SK-N-SH (cell line): ENCODE results near the gene GATA2. TPM values are rescaled to one million over a fixed set of nuclear protein-coding genes. Genes with fewer than 3 reads are reported as not detected.

Experiments used
- CTCF ChIA-PET: fragments of 300-600, 350-600 bp; formaldehyde crosslinking; extraction: SDS; loops from one replicate; lab custom pipeline; 2021; lab: Yijun Ruan, JAX
- POLR2A ChIA-PET: fragments of 350-600 bp; sonication (Branson Sonifier 250); formaldehyde crosslinking; extraction: SDS; loops from one replicate; lab custom pipeline; 2020; ENCODE audit warnings: antibody characterized with exemption, inconsistent platforms; lab: Yijun Ruan, JAX
- DNase-seq: peaks from one replicate; pipeline ENCODE4 v3.0.0; 2012
- H2AFZ ChIP-seq: fragments of 200-600 bp; sonication (generic); 2 replicates; pipeline ENCODE4 v1.8.1; 2016; ENCODE audit warnings: antibody characterized with exemption, mild to moderate bottlenecking, low read depth
- H3F3A ChIP-seq: fragments of 200-600 bp; sonication (generic); replicated peaks from 2 replicates; pipeline ENCODE3; 2016; ENCODE audit warnings: antibody characterized with exemption, mild to moderate bottlenecking; ENCODE audit not compliant: insufficient read depth
- H3K27ac ChIP-seq, 2 experiments: fragments of 200-500 bp in 1 of 2; fragments of 200-600 bp in 1 of 2; sonication (Bioruptor generic) in 1 of 2; sonication (generic), shearing (Covaris generic) in 1 of 2; 2 replicates each; pipeline versions ENCODE4 v1.5.1 to v1.6.1; 2014 to 2016; ENCODE audit warnings: low read depth in 2 of 2, inconsistent platforms in 1 of 2, low read length in 1 of 2, mild to moderate bottlenecking in 1 of 2, mixed read lengths in 1 of 2
- H3K27me3 ChIP-seq: fragments of 200-600 bp; sonication (generic), shearing (Covaris generic); 2 replicates; pipeline ENCODE4 v1.6.1; 2016; ENCODE audit warnings: mixed run types; ENCODE audit not compliant: insufficient read depth
- H3K36me3 ChIP-seq, 2 experiments: fragments of 200-500 bp in 1 of 2; fragments of 200-600 bp in 1 of 2; sonication (Bioruptor generic) in 1 of 2; sonication (generic) in 1 of 2; replicated peaks in 1 of 2; 2 replicates each; pipeline versions ENCODE3 to v1.5.1; 2014 to 2016; ENCODE audit warnings: low read length in 1 of 2, mild to moderate bottlenecking in 1 of 2; ENCODE audit not compliant: insufficient read depth in 2 of 2, control insufficient read depth in 1 of 2
- H3K4me1 ChIP-seq, 2 experiments: fragments of 200-500 bp in 1 of 2; fragments of 200-600 bp in 1 of 2; sonication (Bioruptor generic) in 1 of 2; sonication (generic), shearing (Covaris generic) in 1 of 2; 2 replicates each; pipeline versions ENCODE4 v1.5.1 to v1.6.1; 2014 to 2016; ENCODE audit warnings: low read depth in 1 of 2, low read length in 1 of 2, mixed run types in 1 of 2; ENCODE audit not compliant: insufficient read depth in 2 of 2, control insufficient read depth in 1 of 2
- H3K4me2 ChIP-seq: fragments of 200-600 bp; sonication (generic), shearing (Covaris generic); 2 replicates; pipeline ENCODE4 v1.6.1; 2017; ENCODE audit warnings: mixed run types
- H3K4me3 ChIP-seq, 2 experiments: fragments of 200-500 bp in 1 of 2; fragments of 200-600 bp in 1 of 2; sonication (Bioruptor generic) in 1 of 2; sonication (generic), shearing (Covaris generic) in 1 of 2; 2 replicates each; pipeline versions ENCODE4 v1.5.1 to v1.8.1; 2014 to 2016; ENCODE audit warnings: low read depth in 2 of 2, inconsistent platforms in 1 of 2, low read length in 1 of 2, mild to moderate bottlenecking in 1 of 2, mixed read lengths in 1 of 2, moderate library complexity in 1 of 2
- H3K79me2 ChIP-seq: fragments of 200-600 bp; sonication (generic); 2 replicates; pipeline ENCODE4 v1.8.1; 2017; ENCODE audit warnings: mild to moderate bottlenecking; ENCODE audit not compliant: insufficient read depth
- H3K9ac ChIP-seq: fragments of 200-600 bp; sonication (generic); 2 replicates; pipeline ENCODE4 v1.6.1; 2017; ENCODE audit warnings: mixed run types
- H3K9me2 ChIP-seq: fragments of 200-600 bp; sonication (generic); 2 replicates; pipeline ENCODE4 v1.6.1; 2017; ENCODE audit warnings: mixed run types
- H3K9me3 ChIP-seq: fragments of 200-600 bp; sonication (generic); 2 replicates; pipeline ENCODE4 v1.6.1; 2017; ENCODE audit warnings: mixed run types, mild to moderate bottlenecking, moderate library complexity
- H4K20me1 ChIP-seq: fragments of 200-600 bp; sonication (generic); 2 replicates; pipeline ENCODE4 v1.6.1; 2017; ENCODE audit warnings: mild to moderate bottlenecking, mixed run types; ENCODE audit not compliant: insufficient read depth
- EP300 ChIP-seq, 2 experiments: IDR thresholded peaks; 2 replicates each; pipeline versions ENCODE4 v1.4.0 to v1.6.1; 2012; ENCODE audit warnings: borderline replicate concordance in 1 of 2, low read depth in 1 of 2, low read length in 1 of 2
- EZH2phosphoT487 ChIP-seq: fragments of 200-600 bp; sonication (generic); IDR thresholded peaks from 2 replicates; pipeline ENCODE4 v1.6.1; 2017; ENCODE audit warnings: low read depth, mixed run types, mild to moderate bottlenecking, antibody characterized with exemption, moderate library complexity, borderline replicate concordance
- FOSL2 ChIP-seq: IDR thresholded peaks from 2 replicates; pipeline ENCODE4 v1.4.0; 2012; ENCODE audit warnings: low read depth, mild to moderate bottlenecking, moderate library complexity, borderline replicate concordance
- FOXM1 ChIP-seq: IDR thresholded peaks from 2 replicates; pipeline ENCODE4 v1.4.0; 2012; ENCODE audit warnings: low read depth, mild to moderate bottlenecking
- MEF2A ChIP-seq: IDR thresholded peaks from 2 replicates; pipeline ENCODE4 v1.4.0; 2012; ENCODE audit warnings: low read depth, borderline replicate concordance
- NFIC ChIP-seq: IDR thresholded peaks from 2 replicates; pipeline ENCODE4 v1.4.0; 2012; ENCODE audit warnings: borderline replicate concordance
- NRF1 ChIP-seq: IDR thresholded peaks from 2 replicates; pipeline ENCODE4 v1.6.1; 2012; ENCODE audit warnings: low read depth, mild to moderate bottlenecking, low read length
- POLR2AphosphoS5 ChIP-seq: IDR thresholded peaks from 2 replicates; pipeline ENCODE4 v1.6.1; 2012; ENCODE audit warnings: low read depth, low read length
- REST ChIP-seq: IDR thresholded peaks from 2 replicates; pipeline ENCODE4 v1.6.1; 2012; ENCODE audit warnings: mild to moderate bottlenecking, low read depth, low read length, moderate library complexity
- RXRA ChIP-seq: IDR thresholded peaks from 2 replicates; pipeline ENCODE4 v1.4.0; 2012; ENCODE audit warnings: low read depth, mild to moderate bottlenecking, borderline replicate concordance
- SIN3A ChIP-seq: IDR thresholded peaks from 2 replicates; pipeline ENCODE4 v1.6.1; 2012; ENCODE audit warnings: low read depth, mild to moderate bottlenecking, low read length, moderate library complexity, borderline replicate concordance
- TCF12 ChIP-seq: IDR thresholded peaks from 2 replicates; pipeline ENCODE4 v1.4.0; 2012
- USF2 ChIP-seq: fragments of 150-350 bp; IDR thresholded peaks from 2 replicates; pipeline ENCODE4 v1.6.1; 2017; ENCODE audit warnings: antibody characterized with exemption, low read length, low read depth, borderline replicate concordance
- WGBS: methylation state at CpG from one replicate; pipeline ENCODE4 v1.1.6; 2017; ENCODE audit warnings: low lambda C conversion rate; 5-methylcytosine and 5-hydroxymethylcytosine counted together
- polyA plus RNA-seq, 3 experiments: library from polyadenylated mRNA; depleted of rRNA; stranded (reverse); fragments of >200 nt; gene quantifications; 2 replicates each; pipeline ENCODE4 v1.2.3, GENCODE V29; 2012
- TF ChIP-seq, protein P1 (sequence below): fragments of 150-350 bp; IDR thresholded peaks from 2 replicates; pipeline ENCODE4 v1.6.1; 2016; ENCODE audit warnings: mild to moderate bottlenecking, low read depth, low read length
- TF ChIP-seq, protein P2 (sequence below): IDR thresholded peaks from 2 replicates; pipeline ENCODE4; 2012
- TF ChIP-seq, protein P3 (sequence below): IDR thresholded peaks from 2 replicates; pipeline ENCODE4 v1.4.0; 2012; ENCODE audit warnings: low read depth, borderline replicate concordance
- TF ChIP-seq, protein P4 (sequence below): fragments of 200-600 bp; sonication (generic); IDR thresholded peaks from 2 replicates; pipeline ENCODE4 v1.6.1; 2017; ENCODE audit warnings: antibody characterized with exemption, mild to moderate bottlenecking, moderate library complexity

GATA2 gene
- polyA plus RNA-seq, 1 of the 3 experiments (the other 2 are of a cell fraction), result 5.5 TPM

DNA sequence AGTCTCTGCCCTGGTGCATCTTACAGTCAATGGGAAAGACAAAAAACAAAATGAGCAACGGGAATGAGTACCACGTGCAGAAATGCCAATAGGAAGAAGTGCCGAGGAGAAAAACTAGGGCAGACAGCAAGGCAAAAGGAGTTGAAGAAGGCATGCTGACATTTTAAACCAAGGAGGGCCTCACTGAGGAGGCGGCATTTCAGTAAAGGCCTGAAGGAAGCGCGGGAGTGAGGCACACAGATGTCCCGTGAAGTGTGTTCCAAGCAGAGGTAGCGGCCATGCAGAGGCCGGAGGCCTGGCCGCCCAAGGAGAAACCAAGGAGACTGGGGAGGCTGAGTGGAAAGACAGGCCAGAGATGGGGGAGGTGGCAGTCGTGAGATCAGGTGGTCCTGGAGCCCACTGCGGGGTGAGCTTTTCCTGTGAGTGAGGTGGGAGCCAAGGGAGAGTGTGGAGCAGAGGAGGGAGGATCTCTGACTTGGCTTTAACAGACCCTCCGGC is 61.1 kb downstream of the GATA2 start:
- no peaks in the 10 kb centered on the region for H3K79me2 ChIP-seq
- no peaks in the 10 kb centered on the region for H3K27me3 ChIP-seq
- H3K9me3 ChIP-seq, result no peaks in the 10 kb centered on the region
- no peak for TF ChIP-seq FOSL2
- TF ChIP-seq EP300 (IDR thresholded peaks at IDR 0.05; ENCODE audit: borderline replicate concordance in 1 of 2, low read depth in 1 of 2, low read length in 1 of 2), result no peak
- H3K4me3 ChIP-seq, result no peak overlapping the region
- no peak overlapping the region for H3K27ac ChIP-seq
- ChIA-PET CTCF (no interaction called here), POLR2A (interaction anchor here (2.7 kb wide), 1 partner anchor 45 kb away, joined by 11 read pairs; no protein-coding TSS in a partner anchor)
- H3F3A ChIP-seq, result peaks cover 3% of the 10 kb centered on the region
- no peaks in the 10 kb centered on the region for H4K20me1 ChIP-seq
- H3K36me3 ChIP-seq, result no peaks in the 10 kb centered on the region
- H2AFZ ChIP-seq, result no peak overlapping the region
- no peaks in the 10 kb centered on the region for H3K9me2 ChIP-seq
- WGBS, result 89% methylated on average over 13 of the region's 13 CpGs
- no peak for DNase-seq
- H3K4me1 ChIP-seq, result peaks cover 0 to 66% of the 10 kb centered on the region in 2 experiments; a peak in 2 of 4 replicates
- no peak overlapping the region for H3K9ac ChIP-seq
- H3K4me2 ChIP-seq, result no peak overlapping the region

DNA sequence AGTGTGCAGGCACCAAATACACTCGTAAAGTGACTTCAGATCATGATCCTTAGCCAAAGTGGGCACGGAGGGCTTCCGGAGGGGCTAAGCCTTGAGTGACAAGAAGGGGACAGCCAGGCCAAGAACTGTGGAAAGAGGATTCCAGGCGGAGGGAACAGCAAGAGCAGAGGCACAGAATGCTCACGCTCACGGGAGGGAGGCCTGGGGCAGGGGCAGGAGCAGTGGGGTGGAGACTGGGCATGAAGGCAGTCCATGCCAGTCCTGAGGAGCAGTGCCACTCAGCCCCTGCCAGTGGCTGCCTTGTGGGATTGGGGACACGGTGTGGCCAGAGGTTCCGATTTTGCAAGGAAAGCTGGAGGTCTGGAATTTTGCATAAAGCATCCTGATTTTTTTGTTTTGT is 62.3 kb downstream of the GATA2 start:
- Histone ChIP-seq H4K20me1 (no peaks in the 10 kb centered on the region), H3K4me3 (no peak overlapping the region), H2AFZ (no peak overlapping the region), H3K9ac (no peak overlapping the region), H3K79me2 (no peaks in the 10 kb centered on the region), H3K4me1 (peaks cover 0 to 70% of the 10 kb centered on the region in 2 experiments; a peak in 2 of 4 replicates), H3K9me2 (no peaks in the 10 kb centered on the region), H3K27me3 (no peaks in the 10 kb centered on the region), H3K9me3 (no peaks in the 10 kb centered on the region), H3F3A (no peaks in the 10 kb centered on the region), H3K36me3 (no peaks in the 10 kb centered on the region), H3K4me2 (no peak overlapping the region), H3K27ac (peak overlapping the region in 1 of 2 experiments; percentile 24; a peak in 1 of 4 replicates)
- WGBS, result 71% methylated on average over 6 of the region's 8 CpGs
- POLR2A ChIA-PET, result interaction anchor here (0.8 to 2.7 kb wide), 7 partner anchors 8 to 54 kb away, joined by 3 to 11 read pairs (median 3); no protein-coding TSS in a partner anchor
- TF ChIP-seq, protein P1, sequence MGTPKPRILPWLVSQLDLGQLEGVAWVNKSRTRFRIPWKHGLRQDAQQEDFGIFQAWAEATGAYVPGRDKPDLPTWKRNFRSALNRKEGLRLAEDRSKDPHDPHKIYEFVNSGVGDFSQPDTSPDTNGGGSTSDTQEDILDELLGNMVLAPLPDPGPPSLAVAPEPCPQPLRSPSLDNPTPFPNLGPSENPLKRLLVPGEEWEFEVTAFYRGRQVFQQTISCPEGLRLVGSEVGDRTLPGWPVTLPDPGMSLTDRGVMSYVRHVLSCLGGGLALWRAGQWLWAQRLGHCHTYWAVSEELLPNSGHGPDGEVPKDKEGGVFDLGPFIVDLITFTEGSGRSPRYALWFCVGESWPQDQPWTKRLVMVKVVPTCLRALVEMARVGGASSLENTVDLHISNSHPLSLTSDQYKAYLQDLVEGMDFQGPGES, result no peak
- TF ChIP-seq, protein P2, sequence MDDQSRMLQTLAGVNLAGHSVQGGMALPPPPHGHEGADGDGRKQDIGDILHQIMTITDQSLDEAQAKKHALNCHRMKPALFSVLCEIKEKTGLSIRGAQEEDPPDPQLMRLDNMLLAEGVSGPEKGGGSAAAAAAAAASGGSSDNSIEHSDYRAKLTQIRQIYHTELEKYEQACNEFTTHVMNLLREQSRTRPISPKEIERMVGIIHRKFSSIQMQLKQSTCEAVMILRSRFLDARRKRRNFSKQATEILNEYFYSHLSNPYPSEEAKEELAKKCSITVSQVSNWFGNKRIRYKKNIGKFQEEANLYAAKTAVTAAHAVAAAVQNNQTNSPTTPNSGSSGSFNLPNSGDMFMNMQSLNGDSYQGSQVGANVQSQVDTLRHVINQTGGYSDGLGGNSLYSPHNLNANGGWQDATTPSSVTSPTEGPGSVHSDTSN, result no peak
- TF ChIP-seq FOSL2 (no peak), EZH2phosphoT487 (no peak), REST (no peak), MEF2A (no peak), NFIC (no peak), POLR2AphosphoS5 (no peak), TCF12 (no peak), FOXM1 (no peak), RXRA (no peak), NRF1 (no peak), SIN3A (no peak), USF2 (no peak)
- TF ChIP-seq, protein P3, sequence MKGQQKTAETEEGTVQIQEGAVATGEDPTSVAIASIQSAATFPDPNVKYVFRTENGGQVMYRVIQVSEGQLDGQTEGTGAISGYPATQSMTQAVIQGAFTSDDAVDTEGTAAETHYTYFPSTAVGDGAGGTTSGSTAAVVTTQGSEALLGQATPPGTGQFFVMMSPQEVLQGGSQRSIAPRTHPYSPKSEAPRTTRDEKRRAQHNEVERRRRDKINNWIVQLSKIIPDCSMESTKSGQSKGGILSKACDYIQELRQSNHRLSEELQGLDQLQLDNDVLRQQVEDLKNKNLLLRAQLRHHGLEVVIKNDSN, result no peak
- TF ChIP-seq, protein P4, sequence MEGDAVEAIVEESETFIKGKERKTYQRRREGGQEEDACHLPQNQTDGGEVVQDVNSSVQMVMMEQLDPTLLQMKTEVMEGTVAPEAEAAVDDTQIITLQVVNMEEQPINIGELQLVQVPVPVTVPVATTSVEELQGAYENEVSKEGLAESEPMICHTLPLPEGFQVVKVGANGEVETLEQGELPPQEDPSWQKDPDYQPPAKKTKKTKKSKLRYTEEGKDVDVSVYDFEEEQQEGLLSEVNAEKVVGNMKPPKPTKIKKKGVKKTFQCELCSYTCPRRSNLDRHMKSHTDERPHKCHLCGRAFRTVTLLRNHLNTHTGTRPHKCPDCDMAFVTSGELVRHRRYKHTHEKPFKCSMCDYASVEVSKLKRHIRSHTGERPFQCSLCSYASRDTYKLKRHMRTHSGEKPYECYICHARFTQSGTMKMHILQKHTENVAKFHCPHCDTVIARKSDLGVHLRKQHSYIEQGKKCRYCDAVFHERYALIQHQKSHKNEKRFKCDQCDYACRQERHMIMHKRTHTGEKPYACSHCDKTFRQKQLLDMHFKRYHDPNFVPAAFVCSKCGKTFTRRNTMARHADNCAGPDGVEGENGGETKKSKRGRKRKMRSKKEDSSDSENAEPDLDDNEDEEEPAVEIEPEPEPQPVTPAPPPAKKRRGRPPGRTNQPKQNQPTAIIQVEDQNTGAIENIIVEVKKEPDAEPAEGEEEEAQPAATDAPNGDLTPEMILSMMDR, result no peak
- CTCF ChIA-PET, result interaction anchor here (1.0 to 11.3 kb wide), 6 partner anchors 8 to 260 kb away, joined by 3 to 177 read pairs (median 4); no protein-coding TSS in a partner anchor
- no peak for DNase-seq
